H54 (cell line): Measurements from ENCODE around the gene ELAVL2.

Experiments
- DNase-seq: peaks from one replicate; pipeline ENCODE4 v3.0.0; 2011; ENCODE audit warnings: low spot score, mixed read lengths; ENCODE audit not compliant: insufficient read length
- FAIRE-seq: peaks from 3 replicates; lab custom pipeline; 2011; peaks lifted over from hg19 to GRCh38; lab: Jason Lieb, UNC
- POLR2A ChIP-seq: IDR thresholded peaks from 2 replicates; pipeline ENCODE4 v1.6.1; 2011; ENCODE audit warnings: low read depth, mild to moderate bottlenecking, low read length

ELAVL2 gene

DNA sequence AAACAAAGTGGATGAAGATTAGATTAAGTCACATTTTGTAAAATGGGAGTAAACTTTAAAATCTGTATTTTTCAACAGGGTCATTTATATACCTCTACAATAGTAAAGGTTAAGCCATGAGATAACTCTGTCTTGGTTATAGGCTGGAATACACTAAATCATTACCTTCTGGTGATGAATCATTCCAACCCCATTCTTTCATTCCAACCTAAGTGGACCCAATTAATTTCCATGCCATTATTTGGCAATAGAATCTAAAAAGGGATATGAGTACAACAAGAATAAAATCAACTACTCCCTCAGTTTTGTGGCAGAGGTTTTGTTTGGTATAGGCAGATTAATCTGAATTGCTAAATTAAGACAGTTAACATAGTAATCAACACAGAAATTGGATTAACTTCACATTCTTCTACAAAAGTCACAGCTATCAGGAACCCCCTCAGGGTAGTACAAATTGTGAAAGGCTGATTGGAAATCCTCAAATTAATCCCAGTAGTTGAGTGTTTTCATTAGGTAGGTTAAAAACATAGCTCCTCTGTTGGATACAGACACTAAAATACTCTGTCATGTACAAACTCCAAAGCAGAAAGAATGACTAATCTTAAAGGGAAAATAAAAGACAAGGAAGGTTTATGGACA is 54.2 kb downstream of the ELAVL2 start:
- peak; percentile 72 for FAIRE-seq
- DNase-seq, result no peak
- no peak for TF ChIP-seq POLR2A

DNA sequence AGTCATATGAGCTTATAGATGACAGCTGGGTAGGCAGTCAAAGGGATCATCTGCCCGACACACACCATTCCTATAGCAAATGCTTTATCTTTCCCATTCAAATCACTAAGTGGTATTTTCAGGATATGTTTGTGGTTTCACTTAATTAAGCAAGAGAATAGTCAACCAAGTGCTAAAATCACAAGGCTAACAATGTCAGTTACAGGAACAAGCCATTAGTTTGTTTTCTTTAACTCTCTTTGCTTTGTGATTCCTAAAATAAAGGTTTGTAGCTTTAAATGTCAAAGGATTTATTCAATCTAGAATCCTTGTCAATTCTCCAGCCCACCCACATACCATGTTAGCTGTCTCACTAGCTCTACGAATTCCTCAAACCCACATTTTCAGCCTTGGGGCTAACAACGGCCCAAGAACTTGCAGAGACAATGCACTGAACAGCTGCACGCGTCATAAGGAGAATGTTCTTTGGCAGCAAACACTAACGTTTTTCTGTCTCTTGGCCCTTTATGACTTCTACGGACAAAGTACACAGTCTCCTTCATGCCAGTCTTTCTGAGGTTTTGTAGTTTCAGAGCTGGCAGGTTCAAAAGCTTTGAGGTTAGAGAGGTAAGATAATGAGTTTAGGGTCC is 56.6 kb downstream of the ELAVL2 start:
- peak; percentile 99 for FAIRE-seq
- peak; percentile 26 for DNase-seq
- TF ChIP-seq POLR2A, result no peak

DNA sequence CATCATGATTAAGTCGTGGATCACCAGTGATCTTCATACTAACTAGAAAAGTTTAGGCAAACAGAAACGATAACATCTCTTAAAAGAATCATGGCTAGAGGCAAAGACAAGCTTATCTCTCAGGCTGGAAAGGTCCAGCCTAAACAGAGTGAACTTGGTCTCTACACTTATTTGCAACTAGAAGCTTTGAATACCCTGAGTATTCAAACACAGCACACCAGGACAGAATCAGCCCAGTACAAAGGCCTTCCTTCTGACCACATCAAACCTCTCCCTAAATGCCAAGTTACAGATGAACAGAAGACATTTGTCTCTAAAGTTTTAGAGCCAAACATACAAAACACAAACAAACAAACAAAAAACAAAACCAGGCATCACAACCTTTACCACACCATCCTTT is 57.2 kb downstream of the ELAVL2 start:
- peak; percentile 60 for FAIRE-seq
- TF ChIP-seq POLR2A, result no peak
- no peak for DNase-seq

DNA sequence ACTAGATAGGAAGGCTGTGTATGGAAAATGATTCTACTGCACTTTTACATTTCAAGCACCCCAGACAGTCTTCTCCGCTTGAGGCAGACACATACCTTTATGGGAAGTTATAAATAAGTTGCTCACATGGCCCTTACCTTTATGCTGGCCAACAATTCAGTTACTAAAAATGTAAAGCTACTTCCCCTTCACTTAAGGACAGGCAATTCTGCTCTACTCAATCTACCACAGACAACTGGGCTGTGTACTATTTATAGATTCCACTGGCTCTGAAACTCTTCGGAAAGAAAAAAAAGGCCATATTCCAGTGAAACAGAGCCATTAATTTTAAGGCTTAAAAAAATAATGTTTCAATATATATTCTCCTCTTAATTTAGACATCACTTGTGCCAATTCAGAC is 59.4 kb downstream of the ELAVL2 start:
- FAIRE-seq, result peak; percentile 27
- no peak for TF ChIP-seq POLR2A
- no peak for DNase-seq

DNA sequence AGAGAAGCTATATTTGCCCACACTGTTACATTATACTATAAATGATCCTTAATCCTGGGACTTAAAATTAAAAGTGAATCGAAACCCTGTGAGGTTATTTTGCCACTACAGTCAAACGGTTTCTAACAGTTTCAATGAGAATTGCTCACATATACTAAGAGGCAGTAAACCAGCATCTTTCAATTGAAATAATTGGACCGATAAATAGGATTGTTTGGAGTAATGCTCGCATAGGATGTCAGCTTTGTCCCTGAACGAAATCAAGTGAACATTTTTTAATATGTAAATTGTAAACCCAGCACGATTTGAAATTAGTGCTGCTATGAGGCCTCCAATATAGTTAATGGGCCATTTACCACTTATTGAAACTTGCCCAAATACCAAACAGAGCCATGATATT is 60.5 kb downstream of the ELAVL2 start:
- DNase-seq (no peak), FAIRE-seq (no peak)
- TF ChIP-seq POLR2A, result no peak

DNA sequence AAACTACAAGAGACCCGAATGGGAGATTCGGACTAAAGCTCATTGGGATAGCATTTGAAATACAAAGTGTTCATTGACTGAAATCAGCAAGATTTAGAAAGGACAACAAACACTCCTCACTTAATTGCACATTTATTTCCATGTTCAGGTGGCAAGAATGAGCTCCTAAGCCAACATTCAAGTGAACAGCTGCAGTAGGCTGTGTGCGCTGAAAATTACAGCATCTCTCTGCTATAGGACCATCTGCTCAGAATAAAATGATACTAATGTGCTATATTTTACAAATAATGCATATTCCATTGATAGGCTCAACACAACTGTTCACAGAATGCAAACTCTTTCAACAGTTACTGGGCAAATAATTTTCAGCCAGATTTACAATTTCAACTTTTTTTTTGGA is 61.8 kb downstream of the ELAVL2 start:
- FAIRE-seq, result no peak
- no peak for DNase-seq
- TF ChIP-seq POLR2A, result no peak

DNA sequence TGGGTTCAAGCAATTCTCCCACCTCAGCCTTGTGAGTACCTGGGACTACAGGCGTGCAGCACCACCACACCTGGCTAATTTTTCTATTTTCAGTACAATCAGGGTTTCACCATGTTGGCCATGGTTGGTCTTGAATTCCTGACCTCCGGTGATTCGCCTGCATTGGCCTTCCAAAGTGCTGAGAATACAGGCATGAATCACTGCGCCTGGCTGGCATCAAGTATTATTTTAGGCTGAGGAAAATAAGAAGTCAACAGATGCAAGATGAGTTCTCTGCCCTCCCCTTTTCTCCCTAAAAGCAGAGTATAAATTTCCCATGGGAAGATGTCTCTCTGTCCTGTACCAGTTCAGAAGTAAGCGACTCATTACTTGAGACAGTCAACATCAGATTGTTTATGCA is 71.5 kb downstream of the ELAVL2 start:
- FAIRE-seq, result peak; percentile 91
- no peak for TF ChIP-seq POLR2A
- DNase-seq, result no peak

DNA sequence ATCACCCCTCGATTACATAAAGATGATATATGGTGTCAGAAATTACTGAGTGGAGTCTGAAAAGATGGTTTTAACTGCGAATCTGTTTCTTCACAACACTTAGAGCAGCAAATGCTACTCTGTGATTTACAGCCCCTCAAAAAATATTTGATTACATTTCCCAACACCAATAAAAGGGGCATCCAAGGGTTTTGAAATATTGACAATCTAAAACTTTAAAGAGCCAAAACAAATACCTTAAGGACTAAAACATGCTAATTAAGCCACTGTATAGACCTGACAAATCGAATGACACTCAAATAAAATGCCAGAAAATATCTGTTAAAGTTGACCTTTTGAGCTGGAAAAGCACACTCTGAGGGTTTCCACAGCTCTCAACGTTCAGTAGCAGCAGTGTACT is 73.2 kb downstream of the ELAVL2 start:
- no peak for TF ChIP-seq POLR2A
- DNase-seq (no peak), FAIRE-seq (no peak)

DNA sequence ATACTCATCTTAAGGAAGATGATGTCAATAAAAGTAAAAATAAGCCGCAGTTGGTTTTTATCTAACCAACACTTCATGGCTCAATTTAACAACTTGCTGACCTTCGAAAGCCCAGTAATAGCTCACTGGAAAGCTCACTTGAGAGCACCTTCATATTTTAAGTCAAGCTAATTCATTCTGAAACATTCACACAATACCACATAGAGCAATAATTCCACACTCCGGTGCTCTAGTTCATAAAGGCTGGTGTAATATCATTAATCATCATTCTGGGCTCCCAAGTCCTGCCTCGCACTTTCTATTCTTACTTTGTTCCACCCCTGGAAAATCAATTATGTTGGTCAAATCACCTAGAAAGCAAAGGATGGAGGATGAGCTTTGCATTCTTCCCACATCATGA is 74.4 kb downstream of the ELAVL2 start:
- no peak for FAIRE-seq
- no peak for TF ChIP-seq POLR2A

DNA sequence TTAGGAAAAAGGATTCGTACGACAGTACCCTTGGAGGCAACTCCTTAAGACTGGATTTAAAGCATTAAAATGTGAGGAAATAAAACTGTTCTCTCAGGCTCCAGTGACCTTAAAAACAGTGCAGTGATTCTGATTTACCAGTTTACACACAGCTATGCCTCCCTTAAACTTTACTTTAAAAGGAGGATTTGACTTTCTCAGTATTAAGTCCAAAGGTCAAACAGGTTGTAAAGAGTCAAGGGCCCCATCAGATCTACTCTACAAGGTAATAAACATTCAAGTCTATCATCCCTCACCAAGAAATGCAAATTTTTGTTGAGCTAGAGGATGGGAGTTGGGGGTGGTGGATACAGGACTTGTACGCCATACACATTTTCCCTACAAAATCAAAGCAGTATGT is 75.2 kb downstream of the ELAVL2 start:
- FAIRE-seq (no peak), DNase-seq (no peak)
- TF ChIP-seq POLR2A, result no peak

More for the DNA sequence above, 74.4 kb downstream of the ELAVL2 start:
- DNase-seq, result no peak

DNA sequence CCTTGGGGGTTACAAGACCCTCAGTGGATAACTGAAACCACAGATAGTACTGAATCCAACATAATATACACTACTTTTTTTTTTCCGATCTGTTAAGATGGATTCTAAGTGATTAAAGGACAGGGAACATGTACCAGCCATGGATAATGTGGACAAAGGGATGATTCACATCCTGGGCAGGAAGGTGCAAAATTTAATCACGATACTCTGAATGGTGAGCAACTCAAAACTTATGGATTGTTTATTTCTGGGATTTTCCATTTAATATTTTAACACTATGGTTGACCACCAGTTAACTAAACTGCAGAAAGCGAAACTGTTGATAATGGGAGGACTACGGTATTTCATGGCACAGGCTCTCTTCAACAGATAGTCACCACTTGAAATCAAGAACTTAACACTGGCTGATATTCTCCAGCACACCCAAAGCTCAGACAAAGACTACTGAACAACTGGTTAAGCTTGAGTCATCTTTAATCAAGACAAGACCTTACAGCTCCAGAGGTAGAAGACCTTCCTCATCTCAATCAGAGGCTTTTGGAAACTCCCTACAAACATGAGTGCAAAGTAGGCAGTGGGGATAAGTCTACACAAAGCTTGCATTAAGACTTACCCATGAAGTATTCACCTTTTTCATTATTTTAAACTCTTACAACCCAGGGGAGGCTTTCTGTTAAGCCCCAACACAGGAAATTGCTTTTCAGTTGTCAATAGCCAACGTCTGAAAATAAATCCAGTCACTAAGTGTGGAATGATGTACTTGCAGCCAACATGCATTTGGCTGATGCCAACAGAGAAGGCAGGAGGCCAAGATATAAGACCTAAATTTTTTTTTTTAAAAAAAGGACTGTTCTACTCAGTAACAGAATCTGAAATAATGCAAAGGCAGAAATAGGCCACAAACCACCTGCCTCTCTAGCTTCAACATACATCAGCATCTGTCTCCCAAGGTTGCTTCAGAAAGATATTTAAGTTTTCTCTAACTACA is 78.7 kb downstream of the ELAVL2 start:
- DNase-seq (no peak), FAIRE-seq (peak; percentile 71)
- TF ChIP-seq POLR2A, result no peak

DNA sequence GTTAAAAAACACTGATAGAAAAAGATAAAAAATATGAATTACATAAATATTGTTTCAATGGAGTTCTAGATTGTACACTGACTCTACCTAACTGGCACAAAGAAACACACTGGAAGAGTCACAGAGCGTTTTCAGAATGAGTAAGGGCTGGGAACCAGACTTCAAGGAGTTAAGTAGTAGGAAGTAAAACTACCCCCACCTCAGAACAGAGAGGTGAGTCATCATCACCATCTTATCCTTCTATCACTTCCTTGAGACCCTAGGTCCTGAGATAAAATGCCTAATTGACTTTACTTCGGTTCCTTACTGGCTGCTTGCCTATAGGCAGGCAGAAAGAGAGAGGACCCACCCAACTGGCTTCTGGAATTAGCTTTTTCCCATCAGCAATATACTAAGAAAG is 79.7 kb downstream of the ELAVL2 start:
- no peak for TF ChIP-seq POLR2A
- FAIRE-seq, result no peak

DNA sequence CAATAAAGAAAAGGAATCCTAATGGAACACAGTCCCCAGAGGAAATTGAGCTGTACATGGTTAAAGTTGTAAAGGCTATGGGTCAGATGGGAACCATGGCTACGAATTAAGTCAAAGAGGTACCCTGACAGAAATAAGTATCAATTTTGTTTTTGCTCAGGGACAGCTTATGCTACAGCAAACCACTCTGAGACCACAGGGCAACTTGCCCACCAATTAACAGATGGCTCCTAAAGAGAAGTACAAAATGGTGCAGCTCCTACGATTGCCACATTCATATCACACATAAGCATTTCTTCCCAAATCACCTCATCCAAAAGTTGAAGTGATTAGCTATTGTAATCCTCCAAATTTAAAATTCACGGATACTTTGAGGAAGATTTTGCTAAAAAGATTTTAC is 83.0 kb downstream of the ELAVL2 start:
- no peak for TF ChIP-seq POLR2A
- DNase-seq (no peak), FAIRE-seq (no peak)

More for the DNA sequence above, 79.7 kb downstream of the ELAVL2 start:
- DNase-seq, result no peak

DNA sequence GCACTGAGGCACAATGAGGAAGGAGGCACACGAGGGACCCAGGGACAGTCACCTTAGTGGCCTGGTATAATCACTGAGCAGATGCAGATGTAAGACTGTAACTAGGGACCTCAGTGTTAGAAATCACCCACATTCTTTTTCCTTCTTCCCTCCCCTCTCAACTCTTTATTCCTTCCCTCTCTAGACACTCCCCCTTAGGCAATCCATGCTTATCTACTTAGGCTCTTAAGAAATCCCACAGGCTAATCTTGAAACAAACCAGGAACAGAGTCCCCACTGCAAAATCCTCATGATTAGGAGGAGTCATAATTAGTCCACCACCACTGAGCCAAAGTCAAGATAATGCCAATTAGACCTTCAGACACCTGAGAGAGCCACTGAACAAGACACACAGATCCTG is 84.7 kb downstream of the ELAVL2 start:
- no peak for TF ChIP-seq POLR2A
- FAIRE-seq (no peak), DNase-seq (no peak)
